HEK293T (cell line): Measurements from ENCODE around the gene CLIP4.
"Not testable (repeated sequence)": the region's sequence is repeated elsewhere in the genome, so short reads cannot be mapped to it uniquely, and the experiment has no call there.

Source experiments
- BHLHE40 ChIP-seq: fragments of 450-650 bp; IDR thresholded peaks from 2 replicates; pipeline ENCODE4 v1.6.1; 2016; ENCODE audit warnings: mild to moderate bottlenecking, moderate library complexity, borderline replicate concordance
- ELF4 ChIP-seq: fragments of 450-650 bp; IDR thresholded peaks from 2 replicates; pipeline ENCODE4 v1.6.1; 2017; ENCODE audit warnings: antibody characterized with exemption
- FOXK2 ChIP-seq: fragments of 450-650 bp; IDR thresholded peaks from 2 replicates; pipeline ENCODE4 v1.6.1; 2016; ENCODE audit warnings: mild to moderate bottlenecking
- FOXM1 ChIP-seq: fragments of 450-650 bp; IDR thresholded peaks from 2 replicates; pipeline ENCODE4 v1.6.1; 2017; ENCODE audit warnings: mild to moderate bottlenecking, borderline replicate concordance
- HDGF ChIP-seq: fragments of 450-650 bp; IDR thresholded peaks from 2 replicates; pipeline ENCODE4 v1.6.1; 2017; ENCODE audit warnings: antibody characterized with exemption, borderline replicate concordance
- L3MBTL2 ChIP-seq: fragments of 450-650 bp; conservative IDR thresholded peaks from 2 replicates; pipeline ENCODE4 v1.6.1; 2016; ENCODE audit warnings: mild to moderate bottlenecking
- LEF1 ChIP-seq: fragments of 450-650 bp; IDR thresholded peaks from 2 replicates; pipeline ENCODE4 v1.6.1; 2017; ENCODE audit warnings: mild to moderate bottlenecking, borderline replicate concordance
- PKNOX1 ChIP-seq: fragments of 450-650 bp; IDR thresholded peaks from 2 replicates; pipeline ENCODE4 v1.6.1; 2016
- SP1 ChIP-seq: fragments of 450-650 bp; IDR thresholded peaks from 2 replicates; pipeline ENCODE4 v1.6.1; 2017
- SUZ12 ChIP-seq: fragments of 450-650 bp; IDR thresholded peaks from 2 replicates; pipeline ENCODE4 v1.6.1; 2016; ENCODE audit warnings: mild to moderate bottlenecking
- TARDBP ChIP-seq: fragments of 450-650 bp; IDR thresholded peaks from 2 replicates; pipeline ENCODE4 v1.6.1; 2016
- ZNF384 ChIP-seq: fragments of 450-650 bp; IDR thresholded peaks from 2 replicates; pipeline ENCODE4 v1.6.1; 2016

- not testable (repeated sequence) for TF ChIP-seq FOXK2, BHLHE40, SP1, FOXM1, LEF1, PKNOX1, SUZ12, L3MBTL2, ZNF384, HDGF, ELF4, TARDBP
These were observed 24.9 kb upstream of the CLIP4 start for GRCh38 chr2:29090311-29090710.
